Endodermal cell (in vitro differentiated cells): Measurements from ENCODE around the gene TLE4. TPM values are rescaled to one million over a fixed set of nuclear protein-coding genes. Genes with fewer than 3 reads are reported as not detected.

Source experiments
- DNase-seq: peaks from one replicate; pipeline ENCODE4 v3.0.0-alpha.2; 2017
- H3K27ac ChIP-seq: 2 replicates; pipeline ENCODE4 v1.5.1; 2013; ENCODE audit warnings: mild to moderate bottlenecking, low read depth, low read length, moderate library complexity
- H3K27me3 ChIP-seq: 2 replicates; pipeline ENCODE4 v1.6.1; 2013; ENCODE audit warnings: mild to moderate bottlenecking, low read length, moderate library complexity; ENCODE audit not compliant: insufficient read depth, control insufficient read depth, poor library complexity, severe bottlenecking
- H3K36me3 ChIP-seq: 2 replicates; pipeline ENCODE4 v1.7.0; 2013; ENCODE audit warnings: mild to moderate bottlenecking, low read length, moderate library complexity; ENCODE audit not compliant: control insufficient read depth, insufficient read depth
- H3K4me1 ChIP-seq: one replicate; pipeline ENCODE4 v1.7.0; 2013; ENCODE audit warnings: low read length; ENCODE audit not compliant: control insufficient read depth, insufficient read depth
- H3K4me3 ChIP-seq: 2 replicates; pipeline ENCODE4 v1.5.1; 2013; ENCODE audit warnings: mild to moderate bottlenecking, low read length, moderate library complexity
- H3K9ac ChIP-seq: 2 replicates; pipeline ENCODE4 v1.6.1; 2013; ENCODE audit warnings: mild to moderate bottlenecking, low read length, moderate library complexity; ENCODE audit not compliant: poor library complexity, severe bottlenecking; ENCODE audit errors: extremely low read depth
- H3K9me3 ChIP-seq: 2 replicates; pipeline ENCODE4 v1.6.1; 2013; ENCODE audit warnings: mild to moderate bottlenecking, low read length, moderate library complexity; ENCODE audit not compliant: control insufficient read depth
- H3K27ac Mint-ChIP-seq: 2 replicates; pipeline ENCODE4 v1.8.0; 2020; ENCODE audit warnings: mixed read lengths
- H3K27me3 Mint-ChIP-seq: 2 replicates; pipeline ENCODE4 v1.8.0; 2021; ENCODE audit warnings: mild to moderate bottlenecking, mixed read lengths; ENCODE audit not compliant: insufficient read depth
- H3K36me3 Mint-ChIP-seq: 2 replicates; pipeline ENCODE4 v1.8.0; 2020; ENCODE audit warnings: low read depth, mixed read lengths
- H3K4me1 Mint-ChIP-seq: 2 replicates; pipeline ENCODE4 v1.8.0; 2020; ENCODE audit warnings: mixed read lengths
- H3K4me3 Mint-ChIP-seq: 2 replicates; pipeline ENCODE4 v1.8.0; 2020; ENCODE audit warnings: mild to moderate bottlenecking, moderate library complexity, mixed read lengths
- H3K9me3 Mint-ChIP-seq: 2 replicates; pipeline ENCODE4 v1.8.0; 2020; ENCODE audit warnings: mild to moderate bottlenecking, mixed read lengths
- WGBS, 2 experiments: methylation state at CpG; one replicate each; pipeline versions ENCODE4 v1.1.5 to v1.1.7; 2013; ENCODE audit warnings: missing lambda C conversion rate in 2 of 2, mixed read lengths in 1 of 2; ENCODE audit not compliant: insufficient coverage in 1 of 2, insufficient read length in 1 of 2; 5-methylcytosine and 5-hydroxymethylcytosine counted together
- total RNA-seq, 2 donors: library from RNA; stranded (reverse); fragmentation: NEBNext Ultra II Directional in 1 of 2; extraction: Animal tissue kit (Norgen Biotek cat#: 25700) in 1 of 2; gene quantifications; 2 replicates in 1 of 2; 3 replicates in 1 of 2; pipeline ENCODE4 v1.2.1, GENCODE V29; 2021
- TF ChIP-seq, protein P1 (sequence below): fragments of 200-600 bp; sonication (generic); conservative IDR thresholded peaks from 2 replicates; pipeline ENCODE4 v1.5.0; 2021; ENCODE audit warnings: antibody characterized with exemption, mild to moderate bottlenecking

Gene TLE4
- total RNA-seq, 2 donors from 2014 or later: 16.7 to 25.5 TPM

DNA sequence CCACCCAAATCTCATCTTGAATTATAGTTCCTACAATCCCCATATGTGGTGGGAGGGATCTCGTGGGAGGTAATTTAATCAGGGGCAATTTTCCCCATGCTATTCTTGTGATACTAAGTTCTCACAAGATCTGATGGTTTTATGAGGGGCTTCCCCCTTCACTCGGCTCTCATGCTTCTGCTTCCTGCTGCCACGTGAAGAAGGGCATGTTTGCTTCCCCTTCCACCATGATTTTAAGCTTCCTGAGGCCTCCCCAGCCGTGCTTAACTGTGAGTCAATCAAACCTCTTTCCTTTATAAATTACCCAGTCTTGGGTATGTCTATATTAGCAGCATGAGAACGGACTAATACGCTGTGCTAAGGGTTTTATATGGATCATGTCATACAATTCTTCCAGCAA, 72.3 kb downstream of the TLE4 start:
- TF ChIP-seq, protein P1, sequence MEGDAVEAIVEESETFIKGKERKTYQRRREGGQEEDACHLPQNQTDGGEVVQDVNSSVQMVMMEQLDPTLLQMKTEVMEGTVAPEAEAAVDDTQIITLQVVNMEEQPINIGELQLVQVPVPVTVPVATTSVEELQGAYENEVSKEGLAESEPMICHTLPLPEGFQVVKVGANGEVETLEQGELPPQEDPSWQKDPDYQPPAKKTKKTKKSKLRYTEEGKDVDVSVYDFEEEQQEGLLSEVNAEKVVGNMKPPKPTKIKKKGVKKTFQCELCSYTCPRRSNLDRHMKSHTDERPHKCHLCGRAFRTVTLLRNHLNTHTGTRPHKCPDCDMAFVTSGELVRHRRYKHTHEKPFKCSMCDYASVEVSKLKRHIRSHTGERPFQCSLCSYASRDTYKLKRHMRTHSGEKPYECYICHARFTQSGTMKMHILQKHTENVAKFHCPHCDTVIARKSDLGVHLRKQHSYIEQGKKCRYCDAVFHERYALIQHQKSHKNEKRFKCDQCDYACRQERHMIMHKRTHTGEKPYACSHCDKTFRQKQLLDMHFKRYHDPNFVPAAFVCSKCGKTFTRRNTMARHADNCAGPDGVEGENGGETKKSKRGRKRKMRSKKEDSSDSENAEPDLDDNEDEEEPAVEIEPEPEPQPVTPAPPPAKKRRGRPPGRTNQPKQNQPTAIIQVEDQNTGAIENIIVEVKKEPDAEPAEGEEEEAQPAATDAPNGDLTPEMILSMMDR: no peak
- H3K9ac ChIP-seq: no peak overlapping the region
- Mint-ChIP-seq H3K4me1 (peaks cover 6% of the 10 kb centered on the region), H3K9me3 (no peaks in the 10 kb centered on the region), H3K36me3 (peaks cover 13% of the 10 kb centered on the region), H3K27me3 (no peaks in the 10 kb centered on the region), H3K27ac (no peak overlapping the region), H3K4me3 (no peak overlapping the region)
- DNase-seq: no peak
- H3K27ac ChIP-seq: no peak overlapping the region
- peaks cover 12% of the 10 kb centered on the region for H3K9me3 ChIP-seq
- H3K27me3 ChIP-seq: no peaks in the 10 kb centered on the region
- H3K36me3 ChIP-seq: no peaks in the 10 kb centered on the region
- no peaks in the 10 kb centered on the region for H3K4me1 ChIP-seq
- no peak overlapping the region for H3K4me3 ChIP-seq
- 93 to 94% methylated on average over 4 to 6 of the region's 6 CpGs for WGBS, 2 experiments

DNA sequence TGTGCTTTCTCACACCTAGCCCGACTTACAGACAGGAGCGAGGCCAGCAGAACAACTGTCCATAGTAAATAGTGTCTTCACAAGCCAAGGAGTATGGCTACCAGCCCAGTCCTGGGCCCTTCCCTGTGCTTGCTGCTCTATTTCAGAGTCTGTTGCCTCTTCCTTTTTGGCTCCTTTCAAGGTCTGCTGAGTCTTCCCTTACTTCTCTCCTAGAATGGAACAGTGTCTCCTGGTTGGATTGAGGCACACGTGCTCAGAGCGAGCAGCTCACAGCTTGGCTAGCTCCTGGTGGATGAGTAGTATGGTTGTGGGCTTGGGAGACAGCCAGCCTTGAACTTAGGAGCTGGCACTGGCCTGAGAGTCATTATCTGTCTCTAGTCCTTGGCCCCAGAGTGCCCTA, 72.8 kb downstream of the TLE4 start:
- no peaks in the 10 kb centered on the region for H3K9me3 Mint-ChIP-seq
- no peak overlapping the region for H3K4me3 ChIP-seq
- H3K4me3 Mint-ChIP-seq: no peak overlapping the region
- H3K27me3 Mint-ChIP-seq: no peaks in the 10 kb centered on the region
- no peaks in the 10 kb centered on the region for H3K27me3 ChIP-seq
- peaks cover 6% of the 10 kb centered on the region for H3K4me1 Mint-ChIP-seq
- no peaks in the 10 kb centered on the region for H3K4me1 ChIP-seq
- 75 to 85% methylated on average over 2 to 4 of the region's 4 CpGs for WGBS, 2 experiments
- H3K9ac ChIP-seq: no peak overlapping the region
- H3K27ac Mint-ChIP-seq: no peak overlapping the region
- TF ChIP-seq, protein P1: no peak
- H3K27ac ChIP-seq: no peak overlapping the region
- no peak for DNase-seq
- no peaks in the 10 kb centered on the region for H3K36me3 ChIP-seq
- H3K9me3 ChIP-seq: peaks cover 12% of the 10 kb centered on the region
- H3K36me3 Mint-ChIP-seq: peaks cover 13% of the 10 kb centered on the region

DNA sequence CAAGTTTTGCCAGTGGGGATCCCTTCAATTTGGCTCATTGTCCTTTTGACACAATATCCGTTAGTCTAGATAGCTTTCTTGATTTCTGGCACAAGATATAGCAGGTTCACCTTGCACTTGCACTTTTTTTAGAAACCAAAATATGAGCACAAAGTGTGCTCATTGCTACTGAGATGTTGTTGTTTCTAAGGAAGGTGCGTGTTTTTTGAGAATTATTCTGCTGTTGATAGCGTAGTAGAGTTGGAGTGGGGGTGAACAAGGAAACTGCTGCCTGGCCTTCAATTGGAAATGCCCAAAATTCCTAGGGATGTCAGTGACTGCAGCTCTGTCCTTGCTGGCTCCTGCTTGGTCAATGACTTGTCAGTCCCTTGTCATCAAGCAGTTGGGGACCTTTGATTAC, 73.3 kb downstream of the TLE4 start:
- Mint-ChIP-seq H3K4me1 (peaks cover 6% of the 10 kb centered on the region), H3K4me3 (no peak overlapping the region), H3K27me3 (no peaks in the 10 kb centered on the region), H3K27ac (no peak overlapping the region), H3K9me3 (no peaks in the 10 kb centered on the region), H3K36me3 (peaks cover 13% of the 10 kb centered on the region)
- TF ChIP-seq, protein P1: no peak
- Histone ChIP-seq H3K4me1 (no peaks in the 10 kb centered on the region), H3K36me3 (no peaks in the 10 kb centered on the region), H3K4me3 (no peak overlapping the region), H3K27me3 (no peaks in the 10 kb centered on the region), H3K27ac (no peak overlapping the region), H3K9ac (no peak overlapping the region), H3K9me3 (peaks cover 12% of the 10 kb centered on the region)
- DNase-seq: no peak
- WGBS, 2 experiments: 91 to 100% methylated on average over 1 to 3 of the region's 3 CpGs
